HG03521 (cell line): ENCODE measurements around the gene RIPK1.
"Not testable (repeated sequence)": the region's sequence is repeated elsewhere in the genome, so short reads cannot be mapped to it uniquely, and the experiment has no call there.

ENCODE experiments used
- ATAC-seq: cut with Tn5 transposase; IDR thresholded peaks from one replicate; pipeline ENCODE4 v1.9.1; 2021; ENCODE audit warnings: mild to moderate bottlenecking, moderate library complexity; ENCODE audit not compliant: unreplicated experiment

Gene RIPK1

GRCh38 chr6:3045369-3045768, 22.9 kb upstream of the RIPK1 start:
- ATAC-seq: no peak

- no peak for ATAC-seq
These were observed 22.5 kb upstream of the RIPK1 start for GRCh38 chr6:3045777-3046176.

- no peak for ATAC-seq
These were observed 22.0 kb upstream of the RIPK1 start for GRCh38 chr6:3046295-3046694.

GRCh38 chr6:3048009-3048408, 20.3 kb upstream of the RIPK1 start:
- not testable (repeated sequence) for ATAC-seq

GRCh38 chr6:3052481-3053230, 15.6 kb upstream of the RIPK1 start:
- no peak for ATAC-seq

- no peak for ATAC-seq
These were observed 15.1 kb upstream of the RIPK1 start for GRCh38 chr6:3053231-3053508.

- not testable (repeated sequence) for ATAC-seq
These were observed 13.8 kb upstream of the RIPK1 start for GRCh38 chr6:3054229-3055157.

- not testable (repeated sequence) for ATAC-seq
These were observed 13.2 kb upstream of the RIPK1 start for GRCh38 chr6:3055158-3055499.

GRCh38 chr6:3057063-3057770, 11.1 kb upstream of the RIPK1 start:
- no peak for ATAC-seq

- ATAC-seq: no peak
These were observed 9.3 kb upstream of the RIPK1 start for GRCh38 chr6:3058957-3059356.

- ATAC-seq: not testable (repeated sequence)
These were observed 8.2 kb upstream of the RIPK1 start for GRCh38 chr6:3060092-3060491.

GRCh38 chr6:3061501-3061941, 6.8 kb upstream of the RIPK1 start:
- no peak for ATAC-seq

- not testable (repeated sequence) for ATAC-seq
These were observed 5.0 kb upstream of the RIPK1 start for GRCh38 chr6:3063340-3063732.

- peak; percentile 55 for ATAC-seq
These were observed 4.3 kb upstream of the RIPK1 start for GRCh38 chr6:3063733-3064700.

- ATAC-seq: no peak
These were observed 3.3 kb downstream of the RIPK1 start for GRCh38 chr6:3071568-3071967.

- no peak for ATAC-seq
These were observed 4.5 kb downstream of the RIPK1 start for GRCh38 chr6:3072798-3073197.

GRCh38 chr6:3073382-3073781, 5.1 kb downstream of the RIPK1 start:
- no peak for ATAC-seq

GRCh38 chr6:3075772-3076113, 7.4 kb downstream of the RIPK1 start:
- no peak for ATAC-seq

GRCh38 chr6:3076320-3076719, 8.0 kb downstream of the RIPK1 start:
- ATAC-seq: no peak

GRCh38 chr6:3077430-3077829, 9.1 kb downstream of the RIPK1 start:
- ATAC-seq: no peak

- not testable (repeated sequence) for ATAC-seq
These were observed 10.7 kb downstream of the RIPK1 start for GRCh38 chr6:3078952-3079351.
